ENCODE data around the gene PWWP2B.

DNA sequence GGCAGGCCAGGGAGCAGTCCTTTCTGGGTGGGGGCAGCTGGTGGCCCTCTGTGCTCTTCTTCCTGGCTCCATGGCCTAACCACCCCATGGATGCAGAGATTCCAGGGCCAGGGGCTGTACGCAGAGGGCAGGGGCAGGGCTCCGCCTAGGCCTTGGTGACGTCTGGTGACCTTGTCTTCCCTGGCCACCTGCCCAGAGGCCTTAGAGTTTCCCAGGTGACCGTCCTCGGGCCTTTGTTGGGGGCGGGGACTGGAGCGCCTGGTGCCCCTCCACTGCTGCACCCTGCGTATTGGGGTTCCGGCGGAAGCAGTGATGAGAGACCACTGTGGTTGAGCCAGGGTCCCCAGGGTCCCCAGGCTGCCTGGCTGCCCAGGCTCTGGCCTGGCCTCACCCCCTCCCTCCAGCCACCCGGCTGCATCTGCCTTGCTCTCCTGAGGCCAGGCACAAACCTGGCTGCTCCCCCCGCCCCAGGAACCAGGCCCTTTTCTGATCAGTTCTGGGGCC is 10.3 kb downstream of the PWWP2B start:
- TF ChIP-seq, protein P1, sequence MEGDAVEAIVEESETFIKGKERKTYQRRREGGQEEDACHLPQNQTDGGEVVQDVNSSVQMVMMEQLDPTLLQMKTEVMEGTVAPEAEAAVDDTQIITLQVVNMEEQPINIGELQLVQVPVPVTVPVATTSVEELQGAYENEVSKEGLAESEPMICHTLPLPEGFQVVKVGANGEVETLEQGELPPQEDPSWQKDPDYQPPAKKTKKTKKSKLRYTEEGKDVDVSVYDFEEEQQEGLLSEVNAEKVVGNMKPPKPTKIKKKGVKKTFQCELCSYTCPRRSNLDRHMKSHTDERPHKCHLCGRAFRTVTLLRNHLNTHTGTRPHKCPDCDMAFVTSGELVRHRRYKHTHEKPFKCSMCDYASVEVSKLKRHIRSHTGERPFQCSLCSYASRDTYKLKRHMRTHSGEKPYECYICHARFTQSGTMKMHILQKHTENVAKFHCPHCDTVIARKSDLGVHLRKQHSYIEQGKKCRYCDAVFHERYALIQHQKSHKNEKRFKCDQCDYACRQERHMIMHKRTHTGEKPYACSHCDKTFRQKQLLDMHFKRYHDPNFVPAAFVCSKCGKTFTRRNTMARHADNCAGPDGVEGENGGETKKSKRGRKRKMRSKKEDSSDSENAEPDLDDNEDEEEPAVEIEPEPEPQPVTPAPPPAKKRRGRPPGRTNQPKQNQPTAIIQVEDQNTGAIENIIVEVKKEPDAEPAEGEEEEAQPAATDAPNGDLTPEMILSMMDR (conservative IDR thresholded peaks at IDR 0.05; ENCODE audit: low read depth in 2 of 2), result no peak
- TF ChIP-seq, protein P2, sequence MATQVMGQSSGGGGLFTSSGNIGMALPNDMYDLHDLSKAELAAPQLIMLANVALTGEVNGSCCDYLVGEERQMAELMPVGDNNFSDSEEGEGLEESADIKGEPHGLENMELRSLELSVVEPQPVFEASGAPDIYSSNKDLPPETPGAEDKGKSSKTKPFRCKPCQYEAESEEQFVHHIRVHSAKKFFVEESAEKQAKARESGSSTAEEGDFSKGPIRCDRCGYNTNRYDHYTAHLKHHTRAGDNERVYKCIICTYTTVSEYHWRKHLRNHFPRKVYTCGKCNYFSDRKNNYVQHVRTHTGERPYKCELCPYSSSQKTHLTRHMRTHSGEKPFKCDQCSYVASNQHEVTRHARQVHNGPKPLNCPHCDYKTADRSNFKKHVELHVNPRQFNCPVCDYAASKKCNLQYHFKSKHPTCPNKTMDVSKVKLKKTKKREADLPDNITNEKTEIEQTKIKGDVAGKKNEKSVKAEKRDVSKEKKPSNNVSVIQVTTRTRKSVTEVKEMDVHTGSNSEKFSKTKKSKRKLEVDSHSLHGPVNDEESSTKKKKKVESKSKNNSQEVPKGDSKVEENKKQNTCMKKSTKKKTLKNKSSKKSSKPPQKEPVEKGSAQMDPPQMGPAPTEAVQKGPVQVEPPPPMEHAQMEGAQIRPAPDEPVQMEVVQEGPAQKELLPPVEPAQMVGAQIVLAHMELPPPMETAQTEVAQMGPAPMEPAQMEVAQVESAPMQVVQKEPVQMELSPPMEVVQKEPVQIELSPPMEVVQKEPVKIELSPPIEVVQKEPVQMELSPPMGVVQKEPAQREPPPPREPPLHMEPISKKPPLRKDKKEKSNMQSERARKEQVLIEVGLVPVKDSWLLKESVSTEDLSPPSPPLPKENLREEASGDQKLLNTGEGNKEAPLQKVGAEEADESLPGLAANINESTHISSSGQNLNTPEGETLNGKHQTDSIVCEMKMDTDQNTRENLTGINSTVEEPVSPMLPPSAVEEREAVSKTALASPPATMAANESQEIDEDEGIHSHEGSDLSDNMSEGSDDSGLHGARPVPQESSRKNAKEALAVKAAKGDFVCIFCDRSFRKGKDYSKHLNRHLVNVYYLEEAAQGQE (IDR thresholded peaks at IDR 0.05; ENCODE audit: unreplicated experiment), result no peak
- TF ChIP-seq CREB1 (CRISPR knock-in tag; IDR thresholded peaks at IDR 0.05; ENCODE audit: low read depth) (no peak), POLR2AphosphoS5 (IDR thresholded peaks at IDR 0.05; ENCODE audit: low read depth) (no peak), EZH2 (IDR thresholded peaks at IDR 0.05; ENCODE audit: low read depth, unreplicated experiment) (no peak), ETS1 (IDR thresholded peaks at IDR 0.05) (no peak), JUNB (IDR thresholded peaks at IDR 0.05; ENCODE audit: unreplicated experiment) (no peak)
